Endothelial cell of umbilical vein (primary cell): ENCODE data around the gene ADARB2. TPM values are rescaled to one million over a fixed set of nuclear protein-coding genes. Genes with fewer than 3 reads are reported as not detected.

Source experiments
- BruUV-seq: library from RNA; stranded (reverse); fragments of 400-500 nt; replicated peaks from 2 replicates; lab custom pipeline; 2021; lab: Mats Ljungman, UMichigan
- CTCF ChIA-PET: fragments of 300-600, 350-600 bp; sonication (Branson Sonifier 250); formaldehyde crosslinking; loops from one replicate; lab custom pipeline; 2021; ENCODE audit warnings: antibody characterized with exemption, inconsistent platforms; lab: Charles Lee
- POLR2A ChIA-PET: fragments of 300-600, 350-600 bp; sonication (Branson Sonifier 250); formaldehyde crosslinking; loops from one replicate; lab custom pipeline; 2021; ENCODE audit warnings: antibody characterized with exemption, inconsistent platforms; lab: Charles Lee
- DNase-seq: peaks from one replicate; pipeline ENCODE4 v3.0.0-alpha.2; 2011; ENCODE audit warnings: low read depth, low spot score
- FAIRE-seq: peaks from 2 replicates; lab custom pipeline; 2011; peaks lifted over from hg19 to GRCh38; lab: Jason Lieb, UNC
- H2AFZ ChIP-seq: 2 replicates; pipeline ENCODE4 v1.6.0; 2012; ENCODE audit warnings: low read depth, low read length, control low read depth, inconsistent platforms
- H3K27ac ChIP-seq: 2 replicates; pipeline ENCODE4 v1.5.1; 2011; ENCODE audit warnings: low read depth, mild to moderate bottlenecking, control low read depth, low read length, moderate library complexity; ENCODE audit not compliant: insufficient read depth
- H3K27me3 ChIP-seq, 2 experiments: 2 replicates each; pipeline versions ENCODE4 v1.6.0 to v1.6.1; 2011; ENCODE audit warnings: low read length in 2 of 2, mixed read lengths in 1 of 2; ENCODE audit not compliant: control insufficient read depth in 2 of 2, insufficient read depth in 2 of 2
- H3K36me3 ChIP-seq, 2 experiments: 2 replicates in 1 of 2; 3 replicates in 1 of 2; pipeline ENCODE4 v1.5.1; 2011; ENCODE audit warnings: low read length in 2 of 2, mild to moderate bottlenecking in 1 of 2, moderate library complexity in 1 of 2; ENCODE audit not compliant: control insufficient read depth in 2 of 2, insufficient read depth in 2 of 2; ENCODE audit errors: extremely low read depth in 1 of 2
- H3K4me1 ChIP-seq: 3 replicates; pipeline ENCODE4 v1.5.1; 2011; ENCODE audit warnings: mild to moderate bottlenecking, low read length; ENCODE audit not compliant: control insufficient read depth, insufficient read depth; ENCODE audit errors: extremely low read depth
- H3K4me2 ChIP-seq: 2 replicates; pipeline ENCODE4 v1.6.1; 2011; ENCODE audit warnings: low read length, control low read depth, mixed read lengths; ENCODE audit not compliant: insufficient read depth
- H3K4me3 ChIP-seq, 3 experiments: fragments of 200-600 bp in 1 of 3; sonication (generic), shearing (Covaris generic) in 1 of 3; replicated peaks in 1 of 3; 2 replicates each; pipeline ENCODE4 v1.5.1; 2011 to 2016; ENCODE audit warnings: control low read depth in 3 of 3, low read length in 3 of 3, mild to moderate bottlenecking in 2 of 3, inconsistent platforms in 1 of 3, low read depth in 1 of 3, moderate library complexity in 1 of 3; ENCODE audit not compliant: insufficient read depth in 1 of 3
- H3K79me2 ChIP-seq: 2 replicates; pipeline ENCODE4 v1.6.0; 2012; ENCODE audit warnings: low read length, inconsistent platforms; ENCODE audit not compliant: control insufficient read depth, insufficient read depth
- H3K9ac ChIP-seq: replicated peaks from 2 replicates; pipeline ENCODE3; 2011; ENCODE audit warnings: low read length, control low read depth; ENCODE audit not compliant: insufficient read depth; ENCODE audit errors: extremely low read depth
- H3K9me1 ChIP-seq: replicated peaks from 3 replicates; pipeline ENCODE4 v1.6.0; 2011; ENCODE audit warnings: mild to moderate bottlenecking, low read length; ENCODE audit not compliant: control insufficient read depth, insufficient read depth; ENCODE audit errors: extremely low read depth
- H3K9me3 ChIP-seq: replicated peaks from 2 replicates; pipeline ENCODE4 v1.5.1; 2012; ENCODE audit warnings: low read length, inconsistent platforms; ENCODE audit not compliant: control insufficient read depth, insufficient read depth
- H4K20me1 ChIP-seq: replicated peaks from 2 replicates; pipeline ENCODE3; 2011; ENCODE audit warnings: mild to moderate bottlenecking, low read length; ENCODE audit not compliant: control insufficient read depth, insufficient read depth; ENCODE audit errors: extremely low read depth
- CTCF ChIP-seq, 2 donors: IDR thresholded peaks; 1 replicate in 1 of 2; 2 replicates in 1 of 2; pipeline ENCODE4 v1.5.1; 2011; ENCODE audit warnings: low read length in 2 of 2, mild to moderate bottlenecking in 2 of 2, moderate library complexity in 2 of 2, control low read depth in 1 of 2, inconsistent platforms in 1 of 2, low read depth in 1 of 2; ENCODE audit not compliant: insufficient read depth in 1 of 2; ENCODE audit errors: extremely low read depth in 1 of 2
- FOS ChIP-seq: IDR thresholded peaks from 2 replicates; pipeline ENCODE4 v1.6.1; 2011; ENCODE audit warnings: mild to moderate bottlenecking, low read length, moderate library complexity, borderline replicate concordance; ENCODE audit not compliant: insufficient read depth
- JUN ChIP-seq: IDR thresholded peaks from 2 replicates; pipeline ENCODE4 v1.6.1; 2011; ENCODE audit warnings: borderline replicate concordance, low read depth; ENCODE audit not compliant: insufficient read length, insufficient read depth
- MAX ChIP-seq: IDR thresholded peaks from 2 replicates; pipeline ENCODE4 v1.6.1; 2011; ENCODE audit not compliant: insufficient read depth, insufficient read length
- MYC ChIP-seq: IDR thresholded peaks from one replicate; pipeline ENCODE4 v1.6.1; 2011; ENCODE audit warnings: mild to moderate bottlenecking, low read depth, low read length
- POLR2A ChIP-seq: IDR thresholded peaks from 2 replicates; pipeline ENCODE4 v1.6.1; 2012; ENCODE audit warnings: low read depth, mild to moderate bottlenecking, control low read depth, low read length
- POLR2AphosphoS5 ChIP-seq: IDR thresholded peaks from 2 replicates; pipeline ENCODE4 v1.6.1; 2012; ENCODE audit warnings: low read depth, mild to moderate bottlenecking, control low read depth, low read length, moderate library complexity; ENCODE audit not compliant: insufficient read depth
- dilution Hi-C: fragments of 300-500 bp; cut with MboI; formaldehyde crosslinking; loops from one replicate; pipeline ENCODE4 v1.15.0; 2019; ENCODE audit warnings: low sequenced_read_pairs; ENCODE audit not compliant: extremely low pct_ligation_motif_present
- intact Hi-C: fragments of 100-400 bp; cut with micrococcal nuclease; formaldehyde crosslinking; loops from one replicate; pipeline ENCODE4 v1.10.0; 2022
- polyA plus RNA-seq, 4 experiments: library from polyadenylated mRNA; depleted of rRNA in 3 of 4; stranded (reverse) in 3 of 4; unstranded in 1 of 4; fragments of >200 nt; gene quantifications; 2 replicates each; pipeline versions ENCODE4 v1.2.1 to v1.2.3, GENCODE V29; 2011 to 2012; ENCODE audit warnings: missing spikeins in 1 of 4
- total RNA-seq: library from RNA; stranded (reverse); gene quantifications from 2 replicates; pipeline ENCODE4 v1.2.3, GENCODE V29; 2021

The ADARB2 gene
- total and polyA plus RNA-seq, 2 donors (not counting 3 experiments of a cell fraction or from before 2014, with no cell fraction given): not detected

GRCh38 chr10:1596482-1597099 lies 140.7 kb downstream of the ADARB2 start:
- dilution Hi-C loops (no loop called here), intact Hi-C loops (no loop called here)
- no peak overlapping the region for H3K4me2 ChIP-seq
- POLR2A ChIA-PET: no interaction called here
- H3K9me3 ChIP-seq: peaks cover 2% of the 10 kb centered on the region
- no peaks in the 10 kb centered on the region for H3K9me1 ChIP-seq
- no peak overlapping the region for H2AFZ ChIP-seq
- H3K36me3 ChIP-seq: no peaks in the 10 kb centered on the region
- H4K20me1 ChIP-seq: no peaks in the 10 kb centered on the region
- H3K27ac ChIP-seq: no peak overlapping the region
- no TSS peak for BruUV-seq
- CTCF ChIA-PET: no interaction called here
- no peak for TF ChIP-seq CTCF (IDR thresholded peaks at IDR 0.05; ENCODE audit: extremely low read depth in 1 of 2, insufficient read depth in 1 of 2, low read depth in 1 of 2, low read length in 2 of 2)
- TF ChIP-seq POLR2AphosphoS5: no peak
- TF ChIP-seq POLR2A: no peak
- no peak for TF ChIP-seq MAX
- TF ChIP-seq JUN: no peak
- TF ChIP-seq MYC: no peak
- no peak for TF ChIP-seq FOS
- H3K4me1 ChIP-seq: no peaks in the 10 kb centered on the region
- H3K9ac ChIP-seq: no peak overlapping the region
- no peak for FAIRE-seq
- H3K27me3 ChIP-seq: no peaks in the 10 kb centered on the region
- no peak overlapping the region for H3K4me3 ChIP-seq
- DNase-seq: no peak
- H3K79me2 ChIP-seq: no peaks in the 10 kb centered on the region
